UCSD-AML1 (cell line): ENCODE data around the gene SAMD4A.
"Not testable (repeated sequence)": the region's sequence is repeated elsewhere in the genome, so short reads cannot be mapped to it uniquely, and the experiment has no call there.

Experiments
- DNase-seq: peaks from one replicate; lab custom pipeline; 2025; ENCODE audit not compliant: unreplicated experiment; lab: John Stamatoyannopoulos, UW

Gene SAMD4A

GRCh38 chr14:54722791-54723432 is 156.0 kb downstream of the SAMD4A start:
- no peak for DNase-seq

GRCh38 chr14:54724123-54724522 is 157.2 kb downstream of the SAMD4A start:
- no peak for DNase-seq

GRCh38 chr14:54724676-54725325 is 157.9 kb downstream of the SAMD4A start:
- no peak for DNase-seq

GRCh38 chr14:54725998-54726397 is 159.1 kb downstream of the SAMD4A start:
- DNase-seq: no peak

- DNase-seq: no peak
Observed at GRCh38 chr14:54727929-54728328, 161.0 kb downstream of the SAMD4A start.

GRCh38 chr14:54728700-54729527 is 162.0 kb downstream of the SAMD4A start:
- DNase-seq: no peak

GRCh38 chr14:54730156-54730961 is 163.4 kb downstream of the SAMD4A start:
- peak; percentile 25 for DNase-seq

- no peak for DNase-seq
Observed at GRCh38 chr14:54734966-54735365, 168.0 kb downstream of the SAMD4A start.

- DNase-seq: no peak
Observed at GRCh38 chr14:54735424-54735823, 168.5 kb downstream of the SAMD4A start.

GRCh38 chr14:54737132-54737711 is 170.3 kb downstream of the SAMD4A start:
- DNase-seq: no peak

- DNase-seq: peak; percentile 53
Observed at GRCh38 chr14:54738009-54738408, 171.1 kb downstream of the SAMD4A start.

GRCh38 chr14:54739514-54739913 is 172.6 kb downstream of the SAMD4A start:
- DNase-seq: no peak

GRCh38 chr14:54742492-54743350 is 175.8 kb downstream of the SAMD4A start:
- DNase-seq: no peak

GRCh38 chr14:54743382-54743781 is 176.5 kb downstream of the SAMD4A start:
- DNase-seq: no peak

GRCh38 chr14:54746019-54746418 is 179.1 kb downstream of the SAMD4A start:
- no peak for DNase-seq

GRCh38 chr14:54747616-54748015 is 180.7 kb downstream of the SAMD4A start:
- DNase-seq: no peak

GRCh38 chr14:54749180-54749579 is 182.3 kb downstream of the SAMD4A start:
- DNase-seq: no peak

- DNase-seq: no peak
Observed at GRCh38 chr14:54749727-54750126, 182.8 kb downstream of the SAMD4A start.

GRCh38 chr14:54752611-54753010 is 185.7 kb downstream of the SAMD4A start:
- not testable (repeated sequence) for DNase-seq

- not testable (repeated sequence) for DNase-seq
Observed at GRCh38 chr14:54753396-54753795, 186.5 kb downstream of the SAMD4A start.
